ENCODE measurements around the gene MAMLD1. TPM values are rescaled to one million over a fixed set of nuclear protein-coding genes. Genes with fewer than 3 reads are reported as not detected.

The MAMLD1 gene
- total RNA-seq, 1 donor from 2014 or later: 0.25 TPM

- H3K27ac Mint-ChIP-seq (ENCODE audit: unreplicated experiment): no peak overlapping the region
- H3K4me1 Mint-ChIP-seq (ENCODE audit: low read depth, unreplicated experiment): no peaks in the 10 kb centered on the region
- DNase-seq: no peak
- H3K36me3 Mint-ChIP-seq (ENCODE audit: unreplicated experiment): no peaks in the 10 kb centered on the region
- no peaks in the 10 kb centered on the region for H3K9me3 Mint-ChIP-seq (ENCODE audit: unreplicated experiment)
- no peaks in the 10 kb centered on the region for H3K27me3 Mint-ChIP-seq (ENCODE audit: unreplicated experiment)
- H3K4me3 Mint-ChIP-seq (ENCODE audit: unreplicated experiment): no peak overlapping the region
- TF ChIP-seq, protein P1, sequence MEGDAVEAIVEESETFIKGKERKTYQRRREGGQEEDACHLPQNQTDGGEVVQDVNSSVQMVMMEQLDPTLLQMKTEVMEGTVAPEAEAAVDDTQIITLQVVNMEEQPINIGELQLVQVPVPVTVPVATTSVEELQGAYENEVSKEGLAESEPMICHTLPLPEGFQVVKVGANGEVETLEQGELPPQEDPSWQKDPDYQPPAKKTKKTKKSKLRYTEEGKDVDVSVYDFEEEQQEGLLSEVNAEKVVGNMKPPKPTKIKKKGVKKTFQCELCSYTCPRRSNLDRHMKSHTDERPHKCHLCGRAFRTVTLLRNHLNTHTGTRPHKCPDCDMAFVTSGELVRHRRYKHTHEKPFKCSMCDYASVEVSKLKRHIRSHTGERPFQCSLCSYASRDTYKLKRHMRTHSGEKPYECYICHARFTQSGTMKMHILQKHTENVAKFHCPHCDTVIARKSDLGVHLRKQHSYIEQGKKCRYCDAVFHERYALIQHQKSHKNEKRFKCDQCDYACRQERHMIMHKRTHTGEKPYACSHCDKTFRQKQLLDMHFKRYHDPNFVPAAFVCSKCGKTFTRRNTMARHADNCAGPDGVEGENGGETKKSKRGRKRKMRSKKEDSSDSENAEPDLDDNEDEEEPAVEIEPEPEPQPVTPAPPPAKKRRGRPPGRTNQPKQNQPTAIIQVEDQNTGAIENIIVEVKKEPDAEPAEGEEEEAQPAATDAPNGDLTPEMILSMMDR (IDR thresholded peaks at IDR 0.05; ENCODE audit: partially characterized antibody, unreplicated experiment): no peak
These were observed 119.6 kb downstream of the MAMLD1 start for GRCh38 chrX:150482537-150483206.

GRCh38 chrX:150483356-150483985 is 120.4 kb downstream of the MAMLD1 start:
- Mint-ChIP-seq H3K27me3 (ENCODE audit: unreplicated experiment) (no peaks in the 10 kb centered on the region), H3K4me1 (ENCODE audit: low read depth, unreplicated experiment) (no peaks in the 10 kb centered on the region), H3K9me3 (ENCODE audit: unreplicated experiment) (no peaks in the 10 kb centered on the region), H3K27ac (ENCODE audit: unreplicated experiment) (no peak overlapping the region), H3K36me3 (ENCODE audit: unreplicated experiment) (no peaks in the 10 kb centered on the region), H3K4me3 (ENCODE audit: unreplicated experiment) (no peak overlapping the region)
- DNase-seq: no peak
- TF ChIP-seq, protein P1 (IDR thresholded peaks at IDR 0.05; ENCODE audit: partially characterized antibody, unreplicated experiment): no peak

DNA sequence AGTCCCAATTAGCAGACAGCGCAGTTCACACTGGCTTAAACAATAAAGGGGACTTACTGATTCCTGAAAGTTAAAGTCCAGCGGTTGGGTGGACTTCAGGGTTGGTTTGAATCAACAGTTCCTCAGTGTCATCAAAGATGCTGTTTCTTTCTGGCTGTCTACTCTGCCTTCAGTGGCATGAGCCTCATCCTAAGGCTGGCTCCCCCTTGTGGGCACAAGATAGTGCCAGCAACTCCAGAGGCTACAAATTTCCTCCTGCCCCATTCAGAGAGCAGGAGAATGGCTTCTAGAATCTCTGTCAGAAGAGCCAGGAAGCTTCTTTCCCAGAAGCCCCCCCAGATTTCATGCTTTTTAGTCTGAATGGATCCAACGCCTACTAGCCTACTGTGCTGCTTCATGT is 122.9 kb downstream of the MAMLD1 start:
- Mint-ChIP-seq H3K9me3 (ENCODE audit: unreplicated experiment) (no peaks in the 10 kb centered on the region), H3K4me1 (ENCODE audit: low read depth, unreplicated experiment) (no peaks in the 10 kb centered on the region), H3K4me3 (ENCODE audit: unreplicated experiment) (no peak overlapping the region), H3K36me3 (ENCODE audit: unreplicated experiment) (no peaks in the 10 kb centered on the region), H3K27me3 (ENCODE audit: unreplicated experiment) (peaks cover 1% of the 10 kb centered on the region), H3K27ac (ENCODE audit: unreplicated experiment) (no peak overlapping the region)
- DNase-seq: peak; percentile 48
- TF ChIP-seq, protein P1 (IDR thresholded peaks at IDR 0.05; ENCODE audit: partially characterized antibody, unreplicated experiment): peak; percentile 35

- Mint-ChIP-seq H3K4me3 (ENCODE audit: unreplicated experiment) (no peak overlapping the region), H3K27ac (ENCODE audit: unreplicated experiment) (no peak overlapping the region), H3K4me1 (ENCODE audit: low read depth, unreplicated experiment) (no peaks in the 10 kb centered on the region), H3K36me3 (ENCODE audit: unreplicated experiment) (no peaks in the 10 kb centered on the region), H3K9me3 (ENCODE audit: unreplicated experiment) (no peaks in the 10 kb centered on the region), H3K27me3 (ENCODE audit: unreplicated experiment) (peaks cover 1% of the 10 kb centered on the region)
- TF ChIP-seq, protein P1 (IDR thresholded peaks at IDR 0.05; ENCODE audit: partially characterized antibody, unreplicated experiment): no peak
- no peak for DNase-seq
These were observed 124.4 kb downstream of the MAMLD1 start for GRCh38 chrX:150487369-150488094.
